ENCODE data around the gene MYBPC1. TPM values are rescaled to one million over a fixed set of nuclear protein-coding genes. Genes with fewer than 3 reads are reported as not detected.

Gene MYBPC1
- total and polyA plus RNA-seq, 9 of the 15 experiments (the other 6 are each of a cell fraction or from before 2014, with no cell fraction given) = not detected

DNA sequence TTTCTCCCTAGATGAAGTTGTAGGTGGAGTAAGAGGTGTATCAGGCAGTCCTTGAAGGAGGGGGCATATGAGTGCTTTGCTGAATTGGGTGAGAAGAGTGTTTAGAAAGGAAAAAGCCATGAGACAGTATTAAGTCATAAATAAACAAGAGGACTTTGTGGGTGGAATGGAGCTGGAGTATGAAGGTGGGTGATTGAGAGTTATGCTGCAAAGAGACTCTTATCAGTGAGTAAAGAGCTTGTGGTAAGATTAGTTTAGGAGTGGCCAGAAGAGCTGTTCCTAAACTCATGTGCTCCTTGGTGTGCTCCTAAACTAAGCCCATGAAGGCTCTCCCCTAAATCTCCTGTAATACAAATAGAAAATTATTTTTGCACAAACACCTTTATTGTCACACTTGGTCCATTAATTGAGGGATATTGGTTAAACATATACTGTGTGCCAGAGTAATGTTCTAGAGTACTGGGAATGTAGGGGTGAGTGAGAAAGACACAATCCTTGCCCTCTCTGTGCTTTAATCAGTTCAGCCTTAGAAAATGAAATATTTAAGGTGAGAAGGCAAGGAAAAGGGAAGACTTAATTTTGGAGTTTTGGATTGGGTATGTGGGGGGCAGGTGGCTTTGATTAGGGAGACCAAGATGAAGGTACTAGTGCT lies 112.5 kb downstream of the MYBPC1 start (continued):
- no peak for TF ChIP-seq ID3 (CRISPR knock-in tag; IDR thresholded peaks at IDR 0.05)
- TF ChIP-seq ID3 (tag; IDR thresholded peaks at IDR 0.05) = no peak
- peak; percentile 78 for TF ChIP-seq CBFA2T3 (IDR thresholded peaks at IDR 0.05)
- TF ChIP-seq POLR2A (conservative IDR thresholded peaks at IDR 0.05) = no peak
- TF ChIP-seq ZNF263 (CRISPR knock-in tag; IDR thresholded peaks at IDR 0.05; ENCODE audit: borderline replicate concordance) = peak; percentile 86; the same call in 1 of the 2 replicates
- TF ChIP-seq ASH1L (IDR thresholded peaks at IDR 0.05; ENCODE audit: borderline replicate concordance, low read depth, partially characterized antibody) = no peak
- TF ChIP-seq FOXM1 (IDR thresholded peaks at IDR 0.05; ENCODE audit: low read depth) = peak; percentile 57; the same call in 1 of the 2 replicates
- no peak for TF ChIP-seq FOXM1 (CRISPR knock-in tag; IDR thresholded peaks at IDR 0.05; ENCODE audit: low read depth)
- TF ChIP-seq CCAR2 (IDR thresholded peaks at IDR 0.05; ENCODE audit: low read depth, low read length) = no peak
- no peak for TF ChIP-seq SAFB (IDR thresholded peaks at IDR 0.05; ENCODE audit: borderline replicate concordance, low read depth, low read length)
- TF ChIP-seq PTTG1 (tag; IDR thresholded peaks at IDR 0.05; ENCODE audit: low read depth) = no peak
- TF ChIP-seq RBM17 (IDR thresholded peaks at IDR 0.05; ENCODE audit: borderline replicate concordance, low read depth, low read length) = no peak
- TF ChIP-seq SFPQ (IDR thresholded peaks at IDR 0.05; ENCODE audit: low read depth, low read length) = no peak
- no peak for TF ChIP-seq ZNF354B (CRISPR knock-in tag; IDR thresholded peaks at IDR 0.05)
- TF ChIP-seq RBM25 (IDR thresholded peaks at IDR 0.05; ENCODE audit: low read depth, low read length, severe bottlenecking) = no peak
- TF ChIP-seq MLLT1 (IDR thresholded peaks at IDR 0.05) = peak in 1 of 2 experiments; percentile 68; a peak in 1 of 4 replicates
- TF ChIP-seq CEBPG (CRISPR knock-in tag; IDR thresholded peaks at IDR 0.05) = no peak
- TF ChIP-seq CEBPG (tag; conservative IDR thresholded peaks at IDR 0.05 in 1 of 2, IDR thresholded peaks at IDR 0.05 in 1 of 2) = no peak
- TF ChIP-seq U2AF1 (optimal IDR thresholded peaks at IDR 0.05; ENCODE audit: low read depth, low read length) = no peak
- peak; percentile 82 for TF ChIP-seq ZEB2 (IDR thresholded peaks at IDR 0.05)
- TF ChIP-seq TBL1XR1 (IDR thresholded peaks at IDR 0.05; ENCODE audit: low read length in 2 of 2) = 0 out of 4 replicates have a peak, but pooled peaks of 1 of the 2 experiments have one; percentile 54
- no peak for TF ChIP-seq ZNF124 (CRISPR knock-in tag; IDR thresholded peaks at IDR 0.05)
- TF ChIP-seq CREM (IDR thresholded peaks at IDR 0.05; ENCODE audit: low read depth) = peak; percentile 26; the same call in 1 of the 2 replicates
- no peak for TF ChIP-seq RBM39 (optimal IDR thresholded peaks at IDR 0.05; ENCODE audit: low read depth, low read length)
- peak; percentile 76; the same call in 1 of the 2 replicates for TF ChIP-seq EHMT2 (IDR thresholded peaks at IDR 0.05)
- TF ChIP-seq ZKSCAN1 (IDR thresholded peaks at IDR 0.05; ENCODE audit: low read depth, low read length) = no peak
- TF ChIP-seq PYGO2 (tag; IDR thresholded peaks at IDR 0.05) = no peak
- TF ChIP-seq BMI1 (IDR thresholded peaks at IDR 0.05; ENCODE audit: low read length) = no peak
- no peak for TF ChIP-seq HDAC8 (tag; IDR thresholded peaks at IDR 0.05)

Data from K562 (cell line).